NCI-H2227 (cell line): ENCODE measurements around the gene PDE4B.
"Not testable (repeated sequence)": the region's sequence is repeated elsewhere in the genome, so short reads cannot be mapped to it uniquely, and the experiment has no call there.

Source experiments
- DNase-seq: peaks from one replicate; lab custom pipeline; 2025; ENCODE audit not compliant: unreplicated experiment; lab: John Stamatoyannopoulos, UW

PDE4B gene

DNA sequence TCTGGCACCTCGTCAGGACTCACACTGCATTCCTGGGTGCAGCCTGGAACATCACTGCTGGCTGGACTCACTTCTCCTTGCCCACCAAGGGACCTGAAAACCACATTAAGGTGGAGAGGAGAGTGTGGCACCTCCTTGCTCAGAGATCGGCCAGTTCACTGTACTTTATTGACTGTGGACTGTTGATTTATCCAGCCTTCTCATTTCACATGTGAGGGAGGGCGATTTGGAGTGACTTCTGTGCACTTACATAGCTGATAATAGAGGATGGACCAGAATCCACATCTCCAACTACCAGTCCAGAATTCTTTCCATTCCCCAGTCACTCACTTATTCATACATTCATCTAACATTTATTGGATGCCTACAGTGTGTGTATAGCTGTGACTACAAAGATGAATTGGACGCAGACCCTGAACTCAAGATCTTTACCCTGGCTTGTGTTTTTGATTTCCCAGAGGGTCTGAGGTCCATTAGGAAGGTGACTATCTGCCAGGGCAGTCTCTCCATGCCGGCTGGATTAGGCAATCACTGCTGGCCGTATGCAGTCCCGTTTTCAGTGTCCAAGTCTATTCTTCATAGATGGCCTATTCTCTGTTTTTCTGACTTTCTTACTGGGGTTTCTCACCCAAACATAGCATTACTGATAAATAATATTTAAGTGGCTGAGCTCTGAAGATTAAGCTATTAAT is 507.7 kb downstream of the PDE4B start:
- DNase-seq = no peak

DNA sequence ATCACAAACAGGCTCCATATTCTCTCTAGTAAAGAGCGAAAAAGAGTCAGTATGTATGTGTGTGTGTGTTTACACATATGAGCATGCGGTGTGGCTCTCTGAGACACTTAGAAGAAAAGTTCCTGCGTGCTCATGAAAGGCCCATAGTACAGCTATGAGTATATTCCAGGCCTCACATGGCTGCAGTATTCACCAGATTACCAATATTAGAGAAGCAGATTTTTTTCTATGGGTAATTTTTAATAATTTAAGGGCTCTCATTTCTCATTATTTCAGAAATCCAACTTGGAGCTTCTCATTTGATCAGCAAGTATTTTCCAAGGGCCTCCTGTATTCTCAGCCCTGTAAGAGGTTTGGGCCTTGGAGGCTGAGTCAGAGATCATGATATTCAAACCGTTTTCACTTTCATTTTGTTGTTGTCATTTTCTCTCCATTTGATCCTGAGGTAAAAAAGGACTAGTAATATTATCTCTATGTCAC is 508.3 kb downstream of the PDE4B start:
- DNase-seq = no peak

DNA sequence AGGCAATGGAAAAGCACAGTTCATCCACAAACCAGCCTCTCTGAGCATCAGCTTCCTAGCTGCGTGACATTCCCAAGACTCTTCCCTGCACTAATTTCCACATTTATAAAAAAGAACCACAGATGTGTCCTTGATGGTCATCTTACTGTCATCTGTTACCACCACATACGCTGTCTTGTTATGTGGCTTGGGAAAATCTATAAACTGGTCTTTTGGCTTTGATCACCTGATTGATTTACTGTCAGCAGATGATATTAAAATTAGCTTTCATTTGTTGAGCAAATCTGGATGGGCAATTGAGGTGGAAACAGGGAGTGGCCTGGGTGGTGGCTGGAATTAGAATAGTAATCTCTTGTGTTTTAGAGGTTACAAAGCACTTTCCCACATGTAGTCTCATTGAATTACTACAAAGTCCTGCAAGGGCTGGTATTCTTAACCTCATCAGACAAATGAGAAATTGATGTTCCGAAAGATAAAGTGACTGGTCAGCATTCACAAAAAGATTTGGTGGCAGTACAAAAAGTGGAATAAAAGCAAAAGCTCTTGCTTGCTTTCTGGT is 509.6 kb downstream of the PDE4B start:
- DNase-seq = no peak

DNA sequence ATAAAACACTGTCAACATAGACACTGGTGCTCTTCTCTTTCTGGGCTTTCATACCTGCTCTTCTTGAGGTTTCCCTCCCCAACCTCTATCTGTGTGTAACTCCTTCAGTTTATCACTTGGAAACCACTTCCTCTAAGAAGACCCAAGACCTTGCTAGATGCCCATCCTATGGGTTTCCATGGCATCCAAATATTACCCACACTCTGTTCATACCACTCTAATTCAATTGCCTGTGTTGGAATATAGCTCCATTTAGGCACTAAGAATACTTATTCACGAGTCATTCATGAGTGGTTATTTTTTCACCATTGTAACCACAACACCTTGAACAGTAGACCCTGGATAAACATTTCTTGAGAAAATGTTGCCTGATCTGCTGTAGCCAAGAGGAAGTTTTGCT is 510.1 kb downstream of the PDE4B start:
- no peak for DNase-seq

DNA sequence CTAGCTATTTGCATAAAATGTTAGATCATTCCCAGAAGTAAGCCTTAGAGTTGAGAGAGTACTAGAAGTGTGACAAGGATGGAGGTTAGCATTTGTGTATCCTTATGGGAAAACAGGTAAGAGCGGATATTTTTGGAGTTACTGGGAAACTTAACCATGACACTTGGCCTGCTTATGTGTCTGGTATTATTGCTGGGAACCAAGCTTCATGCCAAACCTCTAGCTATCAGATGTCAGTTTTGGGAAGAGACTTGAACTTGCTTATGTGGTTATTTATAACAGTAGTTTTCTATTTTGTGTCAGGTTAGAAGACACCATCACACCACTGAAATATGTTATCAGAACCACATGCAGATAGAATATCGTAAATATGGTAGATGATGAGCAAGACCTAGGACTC is 511.0 kb downstream of the PDE4B start:
- no peak for DNase-seq

DNA sequence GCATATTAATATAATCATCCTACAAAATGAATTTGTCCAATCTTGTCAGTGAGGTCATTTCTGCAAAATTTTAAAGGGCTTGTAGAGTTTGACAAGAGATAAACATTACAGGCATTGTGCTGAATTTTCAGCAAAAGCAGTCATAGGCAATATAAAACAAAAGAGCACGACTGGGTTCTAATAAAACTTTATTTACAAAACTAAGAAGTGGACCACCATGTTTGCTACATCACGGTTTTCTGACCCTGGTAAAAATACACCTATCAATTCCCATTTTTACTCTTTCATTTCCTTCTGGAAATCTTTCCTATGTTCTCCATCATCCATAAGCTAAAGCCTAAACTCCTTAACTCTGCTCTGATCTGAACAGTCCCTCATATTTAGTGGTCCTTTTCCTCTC is 511.4 kb downstream of the PDE4B start:
- DNase-seq = no peak

DNA sequence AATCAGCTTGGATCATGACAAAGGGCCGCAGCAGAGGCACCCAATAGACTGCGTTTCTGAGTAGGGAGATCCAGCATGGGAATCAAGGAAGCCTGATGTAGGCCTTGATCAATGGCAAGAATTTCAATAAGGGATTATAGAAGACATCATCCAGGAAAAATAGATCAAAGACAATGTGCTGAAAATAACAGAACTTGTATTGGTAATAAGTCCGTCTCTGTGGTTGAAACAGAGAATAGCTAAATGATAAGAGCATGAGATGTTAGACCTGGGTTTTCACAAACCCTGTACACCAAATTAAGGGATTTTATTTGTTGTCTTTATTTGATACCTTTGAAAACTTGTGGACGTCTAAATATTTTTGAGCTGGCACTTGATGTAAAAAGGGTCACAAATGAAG is 513.2 kb downstream of the PDE4B start:
- DNase-seq = no peak

DNA sequence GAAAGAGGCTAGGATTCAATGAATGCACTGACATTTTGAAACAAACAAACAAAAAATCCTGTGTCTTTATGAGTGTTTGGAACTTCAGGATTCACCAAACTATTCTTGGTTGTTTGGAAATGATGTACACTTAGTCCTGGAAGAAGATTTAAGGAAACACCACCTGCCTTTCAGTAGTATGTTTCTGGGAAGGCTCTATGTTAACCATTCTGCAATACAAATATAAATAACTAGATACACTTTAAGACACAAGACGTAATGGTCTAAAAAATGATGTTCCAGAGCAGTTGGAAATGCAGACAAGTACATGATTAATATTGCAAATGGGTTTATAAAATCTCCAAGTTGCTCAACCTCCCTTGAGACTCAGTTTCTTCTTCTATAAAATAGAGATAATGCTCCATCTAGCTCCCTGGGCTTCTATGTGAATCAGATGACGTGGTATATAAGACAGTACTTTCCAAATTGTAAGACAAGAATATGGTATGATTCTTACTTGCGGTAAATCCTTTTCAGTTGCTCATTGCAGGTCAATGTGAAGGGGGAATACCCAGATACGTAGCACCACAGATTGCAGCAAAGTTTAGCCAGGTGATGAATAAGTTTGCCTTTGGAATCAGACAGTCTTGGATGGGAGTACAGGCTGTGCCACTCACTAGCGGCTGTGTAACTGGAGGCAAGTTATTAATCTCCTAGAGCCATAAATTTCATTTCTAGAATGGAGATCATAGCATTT is 516.5 kb downstream of the PDE4B start:
- no peak for DNase-seq

DNA sequence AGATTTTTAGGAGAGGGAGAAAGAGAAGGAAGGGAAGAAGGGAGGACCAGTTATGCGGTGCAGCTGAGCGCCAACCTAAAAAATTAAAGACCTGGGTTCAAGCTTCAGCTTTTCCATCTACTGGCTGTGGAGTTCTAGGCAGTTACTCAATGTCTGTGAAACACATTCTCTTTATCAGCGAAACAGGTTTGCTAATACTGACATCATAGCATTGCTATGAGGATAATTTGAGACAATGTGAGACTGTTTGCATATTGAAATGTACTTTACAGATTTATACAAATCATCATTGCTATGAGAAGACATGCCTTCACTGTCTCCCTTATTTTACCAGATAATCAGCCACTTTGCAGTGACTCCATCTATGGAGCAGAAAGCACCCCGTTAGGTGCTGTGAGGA is 518.4 kb downstream of the PDE4B start:
- no peak for DNase-seq

DNA sequence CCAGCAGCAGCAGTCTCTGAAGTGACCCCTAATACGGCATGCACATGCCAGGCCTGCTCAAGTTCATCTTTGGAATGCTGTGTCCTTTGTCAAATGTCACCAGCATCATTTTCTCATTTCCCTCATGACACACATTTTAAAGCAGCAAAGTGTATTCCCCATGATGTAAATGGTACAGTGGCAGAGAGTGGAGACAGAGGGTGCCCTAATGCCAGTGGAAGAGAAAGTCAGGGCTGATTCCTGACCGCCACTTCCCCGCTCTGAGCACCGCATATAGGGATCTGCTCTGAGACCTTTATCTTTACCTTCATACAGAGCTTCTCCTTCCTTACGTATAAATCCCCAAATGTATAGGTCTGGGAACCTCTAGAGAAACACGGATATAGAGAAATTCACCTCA is 518.9 kb downstream of the PDE4B start:
- DNase-seq = no peak

DNA sequence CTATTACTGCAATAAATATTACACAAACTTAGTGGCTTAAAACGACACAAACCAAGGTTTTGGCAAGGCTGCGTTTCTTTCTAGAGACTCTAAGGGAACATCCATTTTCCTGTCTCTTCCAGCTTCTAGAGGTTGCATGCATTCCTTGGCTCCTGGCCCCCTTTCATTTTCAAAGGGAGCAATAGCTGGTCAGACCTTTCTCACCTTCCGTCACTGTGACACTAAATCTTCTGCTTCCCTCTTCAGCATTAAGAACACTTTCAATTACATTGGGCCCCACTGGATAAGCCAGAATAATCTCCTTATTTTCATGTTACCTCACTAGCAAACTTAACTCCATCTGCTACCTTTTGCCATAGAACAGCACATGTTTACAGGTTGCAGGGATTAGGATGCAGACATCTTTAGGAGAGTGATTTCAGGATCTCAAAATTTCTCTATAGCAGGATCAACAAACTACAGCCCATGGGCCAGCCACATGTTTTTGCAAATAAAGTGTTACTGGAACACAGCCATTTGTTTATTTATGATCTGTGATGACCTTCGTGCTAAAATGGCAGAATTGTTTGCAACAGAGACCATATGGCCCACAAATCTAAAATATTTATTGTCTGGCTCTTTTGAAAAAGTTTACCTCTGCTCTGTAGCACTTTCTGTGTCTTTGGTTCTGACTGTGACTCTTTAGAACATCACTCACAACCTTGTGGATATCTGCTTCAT is 519.7 kb downstream of the PDE4B start:
- no peak for DNase-seq

DNA sequence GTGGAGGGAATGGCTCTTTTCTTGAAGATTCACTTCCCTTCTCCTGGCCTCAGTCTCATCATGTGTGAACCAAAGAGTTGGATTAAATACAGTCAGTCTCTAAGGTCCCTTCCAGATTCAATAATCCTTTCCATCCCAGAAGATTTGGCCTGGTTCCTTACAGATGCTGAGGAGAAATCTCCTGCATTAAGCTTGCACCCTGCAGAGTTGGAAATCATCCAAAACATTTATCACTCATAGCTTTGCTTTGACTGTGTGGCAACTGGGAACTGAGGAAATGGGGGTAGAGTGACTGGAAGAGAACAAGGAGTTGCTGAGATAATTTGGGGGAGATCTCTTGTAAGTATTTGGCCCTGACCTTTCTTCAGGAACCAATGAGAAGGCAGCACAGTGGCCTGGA is 520.7 kb downstream of the PDE4B start:
- no peak for DNase-seq

DNA sequence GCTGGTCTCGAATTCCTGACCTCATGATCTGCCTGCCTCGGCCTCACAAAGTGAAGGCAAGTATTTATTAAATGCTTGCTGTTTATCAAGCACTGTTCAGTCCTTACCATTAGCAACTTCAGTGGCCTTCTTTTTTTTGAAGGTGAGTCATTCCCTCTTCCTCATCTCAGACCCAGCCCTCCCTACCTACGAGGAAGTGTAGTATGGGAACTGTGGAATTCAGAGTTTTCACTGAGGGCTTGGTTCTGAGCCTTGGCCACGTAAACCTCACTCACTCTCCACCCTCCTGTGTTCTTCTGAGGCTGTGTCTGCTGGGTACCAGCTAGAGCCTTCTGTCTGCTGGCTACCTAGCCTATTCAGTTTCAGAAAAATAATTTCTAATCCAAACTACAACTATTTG is 523.0 kb downstream of the PDE4B start:
- DNase-seq = no peak

DNA sequence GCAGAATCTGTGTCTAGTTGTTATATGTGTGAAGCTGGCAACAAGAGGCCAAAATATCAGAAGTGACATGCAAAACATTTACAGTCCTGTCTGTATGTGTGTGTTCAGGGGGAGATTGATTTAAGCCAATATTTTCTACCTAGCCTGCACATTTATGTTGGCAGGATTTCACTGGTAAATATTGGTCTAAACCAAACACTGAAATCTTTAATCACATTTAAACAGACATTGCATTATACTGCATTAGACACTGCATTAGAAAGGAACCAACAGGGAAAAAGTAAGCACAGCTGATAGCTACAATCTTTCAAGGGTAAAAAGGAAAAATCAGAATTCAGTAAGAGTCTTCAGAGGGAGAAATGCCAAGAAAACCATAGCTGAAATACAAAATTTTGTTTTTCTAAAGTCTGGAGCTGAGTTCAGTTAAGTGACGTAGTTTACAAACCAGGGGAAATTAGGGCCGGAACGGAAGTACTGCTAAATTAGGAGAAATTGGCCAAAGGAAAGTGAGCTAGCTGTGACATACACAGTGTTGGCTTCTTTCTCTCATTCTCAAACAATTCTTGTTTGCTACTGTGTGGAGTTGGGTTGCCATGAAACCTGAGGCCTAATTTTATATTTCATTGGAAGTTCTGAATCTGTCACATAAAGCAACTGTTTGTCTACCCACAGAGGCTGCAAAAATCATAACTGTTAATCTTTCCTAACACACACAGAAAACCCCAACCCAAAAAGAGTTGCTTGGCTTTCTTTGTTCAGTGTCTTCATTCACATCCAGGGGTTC is 524.0 kb downstream of the PDE4B start:
- no peak for DNase-seq

DNA sequence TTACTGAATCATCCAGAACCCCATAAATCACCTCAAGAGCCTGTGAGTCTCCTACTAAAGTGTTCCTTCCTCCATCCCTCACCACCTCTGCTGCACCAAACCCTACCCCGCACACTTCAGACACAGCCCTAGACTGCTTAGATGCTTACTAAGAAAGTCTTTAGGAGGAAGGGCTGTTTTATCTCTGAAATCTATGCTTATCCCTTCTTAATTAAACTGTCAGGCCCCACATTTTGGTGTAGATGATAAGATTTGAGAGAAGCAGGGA is 524.5 kb downstream of the PDE4B start:
- DNase-seq = no peak

DNA sequence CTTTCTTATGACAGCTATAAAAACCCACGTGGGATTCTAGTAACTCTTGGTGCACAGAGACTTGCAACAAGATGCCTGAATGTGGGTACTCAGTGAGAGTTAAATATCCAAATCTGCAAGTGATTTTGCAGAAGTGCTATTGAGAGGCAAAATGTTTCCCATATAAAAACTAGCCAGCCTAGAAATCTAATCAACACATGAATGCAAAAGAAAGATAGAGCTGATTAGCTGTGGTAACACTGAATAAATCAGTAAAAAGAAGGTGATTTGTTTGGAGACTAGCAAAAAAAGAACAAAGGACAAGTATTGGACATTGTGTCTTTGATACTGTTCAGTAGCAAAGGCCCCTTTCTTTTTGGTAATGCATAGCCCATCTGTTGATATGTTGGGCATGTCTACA is 527.5 kb downstream of the PDE4B start:
- DNase-seq = no peak

DNA sequence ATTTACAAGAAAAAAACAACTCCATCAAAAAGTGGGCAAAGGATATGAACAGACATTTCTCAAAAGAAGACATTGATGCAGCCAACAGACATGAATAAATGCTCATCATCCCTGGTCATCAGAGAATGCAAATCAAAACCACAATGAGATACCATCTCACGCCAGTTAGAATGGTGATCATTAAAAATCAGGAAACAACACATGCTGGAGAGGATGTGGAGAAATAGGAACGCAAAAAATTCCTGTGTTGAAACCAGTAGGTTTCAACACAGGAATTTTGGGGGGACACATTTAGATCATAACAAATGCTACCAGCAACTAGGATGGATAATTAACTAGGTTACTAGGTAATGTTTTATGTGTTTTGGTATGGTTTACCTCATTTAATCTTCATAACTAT is 529.8 kb downstream of the PDE4B start:
- DNase-seq = not testable (repeated sequence)

DNA sequence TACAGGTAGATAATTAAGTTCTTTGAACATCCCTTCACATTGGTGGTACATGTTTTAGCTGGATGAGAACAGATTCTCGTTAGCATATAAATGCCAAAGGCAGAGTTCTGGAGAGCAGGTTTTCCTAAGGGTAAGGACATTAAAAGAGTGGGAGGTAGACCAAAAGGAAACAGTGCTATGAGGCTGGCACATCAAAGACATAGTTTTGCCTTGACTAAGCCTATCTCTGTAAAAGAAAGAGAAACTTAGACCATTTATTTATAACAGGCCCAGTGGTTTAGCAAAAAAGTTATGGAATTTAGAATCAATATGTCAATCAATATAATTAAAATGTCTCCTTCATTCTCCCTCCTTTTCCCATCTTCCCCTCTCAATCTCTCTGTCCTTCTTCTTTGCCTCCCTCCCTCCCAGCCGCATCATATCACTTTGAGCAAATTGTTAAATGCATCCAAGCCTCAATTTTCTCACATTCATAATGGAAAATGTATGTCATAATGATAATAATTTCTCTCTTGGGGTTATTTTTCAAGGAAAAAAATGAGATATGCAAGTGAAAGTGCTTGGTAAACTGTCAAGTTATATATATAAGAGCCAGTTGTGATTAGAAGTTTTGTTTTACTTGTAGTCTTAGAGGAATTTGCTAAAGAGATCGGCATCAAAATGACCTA is 531.4 kb downstream of the PDE4B start:
- no peak for DNase-seq

DNA sequence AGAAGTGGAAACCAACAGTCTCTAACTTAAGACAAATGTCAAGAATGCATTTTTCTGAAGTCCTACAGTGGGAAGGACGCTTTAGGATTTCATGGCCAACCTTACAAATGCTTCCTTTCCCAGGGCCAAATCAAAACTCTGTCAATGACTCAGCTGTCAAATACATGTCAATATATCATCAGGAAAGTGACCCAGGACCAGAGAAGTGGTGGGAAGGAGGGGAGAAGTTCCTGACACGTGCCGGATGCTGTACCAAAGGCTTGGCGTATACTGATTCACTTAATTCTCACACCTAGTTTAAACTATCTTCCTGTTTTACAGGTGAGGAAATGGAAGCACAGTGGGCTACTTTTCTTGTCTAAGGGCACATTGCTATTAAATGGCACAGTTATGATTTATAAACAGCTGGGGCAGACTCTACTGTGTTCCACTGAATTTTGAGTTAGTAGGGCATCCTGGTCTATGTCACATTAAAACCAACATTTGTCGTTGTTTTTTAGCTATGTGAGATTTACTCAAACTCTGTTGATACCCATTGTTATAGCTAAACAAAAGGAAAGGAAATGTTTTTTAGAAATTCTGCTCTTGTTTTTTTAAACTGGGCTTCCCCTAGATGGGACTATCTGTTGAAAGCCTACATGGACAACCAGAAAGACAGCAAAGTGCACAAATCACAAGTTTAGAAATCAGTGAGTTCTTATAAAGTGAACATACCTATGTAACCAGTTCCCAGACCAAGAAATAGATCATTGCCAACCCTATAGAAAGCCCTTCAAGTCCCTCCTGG is 533.1 kb downstream of the PDE4B start:
- no peak for DNase-seq

DNA sequence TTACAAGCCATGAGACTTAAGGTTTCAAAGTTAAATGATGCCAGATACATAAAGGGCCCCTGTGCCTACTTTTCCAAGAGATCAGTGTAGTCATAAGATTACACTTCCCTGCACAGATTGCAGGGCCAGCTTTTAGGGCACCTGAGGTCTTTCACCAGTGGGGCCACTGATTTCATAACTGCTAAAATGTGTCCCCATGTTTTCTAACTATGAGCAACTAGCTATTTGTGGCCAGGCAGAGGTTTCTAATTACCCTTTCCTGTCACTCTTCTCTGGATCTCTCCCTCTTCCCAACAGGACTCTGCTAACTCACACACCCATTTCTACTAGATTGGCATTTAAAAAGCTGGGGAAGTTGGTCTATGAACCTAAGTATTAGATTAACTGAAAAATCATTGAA is 534.2 kb downstream of the PDE4B start:
- no peak for DNase-seq
